Loucy (cell line): ENCODE data around the gene SEPTIN6.

ENCODE experiments used
- H2AFZ ChIP-seq: fragments of 200-600 bp; sonication (generic); 2 replicates; pipeline ENCODE4 v1.6.0; 2016; ENCODE audit warnings: antibody characterized with exemption, mild to moderate bottlenecking, low read length, moderate library complexity
- H3F3A ChIP-seq: fragments of 200-600 bp; 2 replicates; pipeline ENCODE4 v1.6.0; 2016; ENCODE audit warnings: antibody characterized with exemption, low read depth, mild to moderate bottlenecking
- H3K27me3 ChIP-seq: fragments of 200-600 bp; sonication (generic); 2 replicates; pipeline ENCODE4 v1.6.1; 2014; ENCODE audit warnings: low read length, mild to moderate bottlenecking; ENCODE audit not compliant: insufficient read depth, poor library complexity, severe bottlenecking
- H3K36me3 ChIP-seq: fragments of 200-600 bp; sonication (generic); 2 replicates; pipeline ENCODE4 v1.6.1; 2016; ENCODE audit warnings: low read length; ENCODE audit not compliant: insufficient read depth
- H3K4me1 ChIP-seq: fragments of 200-600 bp; sonication (generic); 2 replicates; pipeline ENCODE4 v1.5.1; 2014; ENCODE audit warnings: low read length, mild to moderate bottlenecking; ENCODE audit not compliant: insufficient read depth, poor library complexity, severe bottlenecking
- H3K4me2 ChIP-seq: fragments of 200-600 bp; sonication (generic); 2 replicates; pipeline ENCODE4 v1.6.0; 2014; ENCODE audit warnings: antibody characterized with exemption, low read length, low read depth, mild to moderate bottlenecking; ENCODE audit not compliant: poor library complexity, severe bottlenecking
- H3K4me3 ChIP-seq: fragments of 200-600 bp; sonication (generic); 2 replicates; pipeline ENCODE4 v1.5.1; 2014; ENCODE audit warnings: low read length, mild to moderate bottlenecking, mixed read lengths; ENCODE audit not compliant: poor library complexity, severe bottlenecking
- H3K79me2 ChIP-seq: fragments of 200-600 bp; sonication (generic); 2 replicates; pipeline ENCODE4 v1.6.1; 2014; ENCODE audit warnings: low read length; ENCODE audit not compliant: insufficient read depth
- H3K9ac ChIP-seq: fragments of 200-600 bp; sonication (generic); 2 replicates; pipeline ENCODE4 v1.6.0; 2014; ENCODE audit warnings: mild to moderate bottlenecking, low read depth, low read length, moderate library complexity; ENCODE audit not compliant: poor library complexity, severe bottlenecking
- H3K9me2 ChIP-seq: fragments of 200-600 bp; sonication (generic); replicated peaks from 2 replicates; pipeline ENCODE4 v1.6.1; 2016; ENCODE audit warnings: low read depth, low read length, mixed read lengths
- H3K9me3 ChIP-seq: fragments of 200-600 bp; sonication (generic); 2 replicates; pipeline ENCODE4 v1.6.1; 2014; ENCODE audit warnings: mild to moderate bottlenecking, antibody characterized with exemption, low read length, low read depth; ENCODE audit not compliant: insufficient read depth
- H4K20me1 ChIP-seq: fragments of 200-600 bp; sonication (generic); 2 replicates; pipeline ENCODE4 v1.6.0; 2014; ENCODE audit warnings: antibody characterized with exemption, low read length, mild to moderate bottlenecking; ENCODE audit not compliant: insufficient read depth, poor library complexity, severe bottlenecking
- EZH2phosphoT487 ChIP-seq: fragments of 200-600 bp; IDR thresholded peaks from 2 replicates; pipeline ENCODE4 v1.6.1; 2018; ENCODE audit warnings: antibody characterized with exemption, mild to moderate bottlenecking, moderate library complexity, borderline replicate concordance
- TF ChIP-seq, protein P1 (sequence below): fragments of 200-600 bp; sonication (generic); conservative IDR thresholded peaks from 2 replicates; pipeline ENCODE4 v1.5.1; 2014; ENCODE audit warnings: mild to moderate bottlenecking, antibody characterized with exemption, low read length

Gene SEPTIN6

GRCh38 chrX:119728487-119728886, 35.5 kb upstream of the SEPTIN6 start:
- H3K9ac ChIP-seq: no peak overlapping the region
- no peaks in the 10 kb centered on the region for H3K36me3 ChIP-seq
- H3K4me3 ChIP-seq: no peak overlapping the region
- no peaks in the 10 kb centered on the region for H3K79me2 ChIP-seq
- no peak overlapping the region for H3K4me2 ChIP-seq
- no peaks in the 10 kb centered on the region for H3K9me3 ChIP-seq
- no peak overlapping the region for H2AFZ ChIP-seq
- H3F3A ChIP-seq: no peaks in the 10 kb centered on the region
- no peaks in the 10 kb centered on the region for H3K9me2 ChIP-seq
- no peaks in the 10 kb centered on the region for H4K20me1 ChIP-seq
- peaks cover 3% of the 10 kb centered on the region for H3K4me1 ChIP-seq
- no peaks in the 10 kb centered on the region for H3K27me3 ChIP-seq
- TF ChIP-seq, protein P1, sequence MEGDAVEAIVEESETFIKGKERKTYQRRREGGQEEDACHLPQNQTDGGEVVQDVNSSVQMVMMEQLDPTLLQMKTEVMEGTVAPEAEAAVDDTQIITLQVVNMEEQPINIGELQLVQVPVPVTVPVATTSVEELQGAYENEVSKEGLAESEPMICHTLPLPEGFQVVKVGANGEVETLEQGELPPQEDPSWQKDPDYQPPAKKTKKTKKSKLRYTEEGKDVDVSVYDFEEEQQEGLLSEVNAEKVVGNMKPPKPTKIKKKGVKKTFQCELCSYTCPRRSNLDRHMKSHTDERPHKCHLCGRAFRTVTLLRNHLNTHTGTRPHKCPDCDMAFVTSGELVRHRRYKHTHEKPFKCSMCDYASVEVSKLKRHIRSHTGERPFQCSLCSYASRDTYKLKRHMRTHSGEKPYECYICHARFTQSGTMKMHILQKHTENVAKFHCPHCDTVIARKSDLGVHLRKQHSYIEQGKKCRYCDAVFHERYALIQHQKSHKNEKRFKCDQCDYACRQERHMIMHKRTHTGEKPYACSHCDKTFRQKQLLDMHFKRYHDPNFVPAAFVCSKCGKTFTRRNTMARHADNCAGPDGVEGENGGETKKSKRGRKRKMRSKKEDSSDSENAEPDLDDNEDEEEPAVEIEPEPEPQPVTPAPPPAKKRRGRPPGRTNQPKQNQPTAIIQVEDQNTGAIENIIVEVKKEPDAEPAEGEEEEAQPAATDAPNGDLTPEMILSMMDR: no peak
- no peak for TF ChIP-seq EZH2phosphoT487

DNA sequence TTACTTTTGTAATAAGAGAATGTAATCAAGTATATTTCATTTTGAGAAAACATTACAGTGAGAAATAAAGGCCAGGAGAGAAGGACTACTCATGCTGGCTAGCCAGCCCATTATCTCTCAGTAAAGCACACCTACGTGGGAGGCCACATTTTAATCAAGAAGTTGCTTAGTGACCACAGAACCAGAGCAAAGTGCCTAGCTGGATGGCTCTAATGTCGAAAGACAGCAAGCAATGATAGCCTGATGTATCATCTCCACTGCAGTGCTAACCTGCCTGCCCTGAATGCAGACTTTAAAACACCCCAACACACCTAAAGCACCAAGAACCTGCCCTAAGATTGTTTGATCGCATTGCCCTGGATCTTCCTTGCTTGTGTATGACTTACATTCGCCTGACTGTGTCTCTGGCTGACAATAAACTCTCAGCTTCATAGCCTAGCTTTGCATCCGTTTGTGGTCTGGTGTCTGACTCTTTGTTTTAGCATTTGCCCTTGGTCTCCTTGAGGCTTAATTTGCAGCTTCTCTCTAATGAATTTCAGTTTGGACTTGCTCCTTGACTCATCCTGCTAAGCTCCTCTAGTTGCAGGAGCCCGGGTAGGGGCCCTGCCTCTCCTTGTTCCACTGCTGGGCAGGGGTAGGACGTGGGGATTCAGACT, 34.1 kb upstream of the SEPTIN6 start:
- Histone ChIP-seq H3K4me1 (peaks cover 3% of the 10 kb centered on the region), H2AFZ (peak overlapping the region; percentile 90), H4K20me1 (no peaks in the 10 kb centered on the region), H3F3A (no peaks in the 10 kb centered on the region), H3K27me3 (no peaks in the 10 kb centered on the region), H3K4me3 (peak overlapping the region; percentile 34), H3K9me3 (no peaks in the 10 kb centered on the region), H3K79me2 (no peaks in the 10 kb centered on the region), H3K9ac (peak overlapping the region; percentile 40), H3K9me2 (no peaks in the 10 kb centered on the region), H3K4me2 (peak overlapping the region; percentile 60), H3K36me3 (no peaks in the 10 kb centered on the region)
- TF ChIP-seq EZH2phosphoT487: no peak

DNA sequence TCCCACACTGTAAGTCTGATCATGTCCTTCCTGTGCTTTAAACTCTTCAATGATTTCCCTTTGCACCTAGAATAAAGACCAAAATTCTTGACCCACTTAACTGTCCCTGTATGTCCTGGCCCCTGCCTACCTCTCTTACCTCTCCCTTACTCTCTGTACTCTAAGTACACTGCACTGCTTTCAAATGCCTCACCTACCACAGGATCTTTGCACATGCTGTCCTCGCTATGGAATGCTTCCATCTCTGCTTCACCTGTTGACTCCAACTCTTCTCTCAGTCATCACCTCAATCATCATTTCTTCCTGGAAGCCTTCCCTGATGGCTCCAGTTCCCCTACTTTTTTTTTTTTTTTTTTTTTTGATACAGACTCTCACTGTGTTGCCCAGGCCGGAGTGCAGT, 29.0 kb upstream of the SEPTIN6 start:
- Histone ChIP-seq H3K9me2 (no peaks in the 10 kb centered on the region), H3K79me2 (no peaks in the 10 kb centered on the region), H3K27me3 (no peaks in the 10 kb centered on the region), H3K4me2 (no peak overlapping the region), H3K9me3 (no peaks in the 10 kb centered on the region), H3K36me3 (no peaks in the 10 kb centered on the region), H3K4me1 (no peaks in the 10 kb centered on the region), H3K4me3 (no peak overlapping the region), H4K20me1 (no peaks in the 10 kb centered on the region), H2AFZ (no peak overlapping the region), H3K9ac (no peak overlapping the region), H3F3A (no peaks in the 10 kb centered on the region)
- TF ChIP-seq EZH2phosphoT487: no peak
- TF ChIP-seq, protein P1: no peak

DNA sequence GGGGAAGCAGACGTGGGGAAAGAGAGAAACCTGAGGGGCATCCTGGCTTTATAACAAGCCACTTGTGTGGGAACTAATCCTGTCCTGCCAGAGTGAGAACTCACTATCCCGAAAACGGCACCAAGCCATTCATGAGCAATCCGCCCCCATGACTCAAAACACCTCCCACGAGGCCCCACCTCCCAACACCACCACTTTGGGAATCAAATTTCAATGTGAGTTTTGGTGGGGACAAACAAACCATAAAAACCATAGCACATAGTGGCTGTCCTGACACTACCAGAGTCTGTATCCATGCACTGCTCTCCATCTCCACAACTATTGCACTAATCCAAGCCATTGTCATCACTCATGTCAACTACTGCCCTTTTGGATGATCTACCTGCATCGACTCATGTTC, 28.5 kb upstream of the SEPTIN6 start:
- Histone ChIP-seq H3F3A (no peaks in the 10 kb centered on the region), H3K36me3 (no peaks in the 10 kb centered on the region), H3K27me3 (no peaks in the 10 kb centered on the region), H3K9me2 (no peaks in the 10 kb centered on the region), H3K9me3 (no peaks in the 10 kb centered on the region), H3K9ac (no peak overlapping the region), H4K20me1 (no peaks in the 10 kb centered on the region), H3K79me2 (no peaks in the 10 kb centered on the region), H3K4me2 (no peak overlapping the region), H2AFZ (no peak overlapping the region), H3K4me3 (no peak overlapping the region), H3K4me1 (no peaks in the 10 kb centered on the region)
- TF ChIP-seq, protein P1: no peak
- no peak for TF ChIP-seq EZH2phosphoT487
